ENCODE measurements around the gene CCR1. TPM values are rescaled to one million over a fixed set of nuclear protein-coding genes. Genes with fewer than 3 reads are reported as not detected.

CCR1 gene
- total RNA-seq, 4 donors from 2014 or later, result 0.77 to 9.1 (median 4.3) TPM

- no peaks in the 10 kb centered on the region for H3K27me3 ChIP-seq
- intact Hi-C loops (cut with DNase I; ENCODE audit: low total_unique reads), result no loop called here
- no peak for TF ChIP-seq POLR2A (IDR thresholded peaks at IDR 0.05)
- TF ChIP-seq, protein P1, sequence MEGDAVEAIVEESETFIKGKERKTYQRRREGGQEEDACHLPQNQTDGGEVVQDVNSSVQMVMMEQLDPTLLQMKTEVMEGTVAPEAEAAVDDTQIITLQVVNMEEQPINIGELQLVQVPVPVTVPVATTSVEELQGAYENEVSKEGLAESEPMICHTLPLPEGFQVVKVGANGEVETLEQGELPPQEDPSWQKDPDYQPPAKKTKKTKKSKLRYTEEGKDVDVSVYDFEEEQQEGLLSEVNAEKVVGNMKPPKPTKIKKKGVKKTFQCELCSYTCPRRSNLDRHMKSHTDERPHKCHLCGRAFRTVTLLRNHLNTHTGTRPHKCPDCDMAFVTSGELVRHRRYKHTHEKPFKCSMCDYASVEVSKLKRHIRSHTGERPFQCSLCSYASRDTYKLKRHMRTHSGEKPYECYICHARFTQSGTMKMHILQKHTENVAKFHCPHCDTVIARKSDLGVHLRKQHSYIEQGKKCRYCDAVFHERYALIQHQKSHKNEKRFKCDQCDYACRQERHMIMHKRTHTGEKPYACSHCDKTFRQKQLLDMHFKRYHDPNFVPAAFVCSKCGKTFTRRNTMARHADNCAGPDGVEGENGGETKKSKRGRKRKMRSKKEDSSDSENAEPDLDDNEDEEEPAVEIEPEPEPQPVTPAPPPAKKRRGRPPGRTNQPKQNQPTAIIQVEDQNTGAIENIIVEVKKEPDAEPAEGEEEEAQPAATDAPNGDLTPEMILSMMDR (IDR thresholded peaks at IDR 0.05), result no peak
- H3K4me1 ChIP-seq, result no peaks in the 10 kb centered on the region
- no peak overlapping the region for H3K4me3 ChIP-seq
- H3K36me3 ChIP-seq, result no peaks in the 10 kb centered on the region
- H3K27ac ChIP-seq, result no peak overlapping the region
- H3K9me3 ChIP-seq, result no peaks in the 10 kb centered on the region
- DNase-seq, result no peak
Observed at GRCh38 chr3:46188708-46189107, 19.4 kb downstream of the CCR1 start.

GRCh38 chr3:46187876-46188275 lies 20.2 kb downstream of the CCR1 start:
- Histone ChIP-seq H3K9me3 (no peaks in the 10 kb centered on the region), H3K36me3 (no peaks in the 10 kb centered on the region), H3K27ac (no peak overlapping the region), H3K4me3 (no peak overlapping the region), H3K27me3 (no peaks in the 10 kb centered on the region), H3K4me1 (no peaks in the 10 kb centered on the region)
- TF ChIP-seq, protein P1 (IDR thresholded peaks at IDR 0.05), result no peak
- TF ChIP-seq POLR2A (IDR thresholded peaks at IDR 0.05), result no peak
- DNase-seq, result no peak
- intact Hi-C loops (cut with DNase I; ENCODE audit: low total_unique reads), result no loop called here

DNA sequence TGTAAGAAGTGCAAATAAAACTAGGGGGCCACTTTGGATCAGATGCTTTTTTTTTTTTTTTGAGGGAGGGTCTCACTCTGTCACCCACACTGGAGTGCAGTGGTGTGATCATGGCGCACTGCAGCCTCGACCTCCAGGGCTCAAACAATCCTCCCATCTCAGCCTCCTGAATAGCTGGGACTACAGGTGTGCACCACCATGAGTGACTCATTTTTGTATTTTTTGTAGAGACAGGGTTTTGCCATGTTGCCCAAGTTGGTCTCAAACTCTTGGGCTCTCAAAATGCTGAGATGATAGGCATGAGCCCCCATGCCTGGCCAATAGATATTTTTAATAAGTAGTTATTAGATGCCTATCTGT lies 20.8 kb downstream of the CCR1 start:
- Histone ChIP-seq H3K4me3 (no peak overlapping the region), H3K27ac (no peak overlapping the region), H3K9me3 (no peaks in the 10 kb centered on the region), H3K36me3 (no peaks in the 10 kb centered on the region), H3K27me3 (no peaks in the 10 kb centered on the region), H3K4me1 (no peaks in the 10 kb centered on the region)
- TF ChIP-seq, protein P1 (IDR thresholded peaks at IDR 0.05), result no peak
- no peak for TF ChIP-seq POLR2A (IDR thresholded peaks at IDR 0.05)
- intact Hi-C loops (cut with DNase I; ENCODE audit: low total_unique reads), result no loop called here
- DNase-seq, result no peak

DNA sequence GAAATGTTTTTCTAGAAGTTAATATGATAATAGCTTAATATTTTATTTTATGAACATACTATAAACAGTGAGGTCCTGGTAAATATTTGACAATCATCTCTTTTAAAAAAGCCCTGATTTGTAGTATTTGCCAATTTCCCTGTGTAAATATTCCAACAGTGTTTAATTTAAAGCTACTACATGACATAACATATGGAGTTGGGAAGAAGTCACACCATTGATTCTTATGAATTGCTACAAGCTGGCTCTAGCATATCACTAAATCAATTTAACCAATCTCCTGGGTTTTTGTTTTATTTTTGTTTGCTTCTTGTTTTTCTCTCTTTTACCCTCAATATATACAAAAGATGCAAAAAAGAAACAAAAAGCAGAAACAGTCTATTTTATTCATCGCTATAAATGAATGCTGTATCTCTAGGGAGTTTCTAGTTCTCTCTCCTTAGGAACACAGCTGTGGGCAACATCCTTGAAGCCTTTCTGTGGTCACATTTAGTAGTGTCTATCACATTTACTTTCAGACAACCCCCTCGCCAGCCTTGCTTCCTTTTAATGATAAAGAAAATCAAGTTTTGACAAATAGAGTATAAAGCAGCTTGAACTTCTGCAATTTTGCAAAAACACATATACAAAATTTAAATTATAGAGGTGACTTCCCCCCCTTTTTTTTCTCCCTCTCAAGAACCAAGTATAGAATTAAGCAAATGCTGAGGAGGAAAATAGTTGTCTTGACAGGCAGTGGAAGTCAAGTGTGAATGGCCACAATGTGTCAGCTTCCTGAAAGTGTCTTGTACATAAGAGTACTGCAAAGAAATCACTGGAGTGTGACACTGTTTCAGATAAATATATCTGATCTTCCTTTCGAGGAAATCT lies 21.4 kb downstream of the CCR1 start:
- Histone ChIP-seq H3K4me3 (no peak overlapping the region), H3K36me3 (no peaks in the 10 kb centered on the region), H3K27ac (no peak overlapping the region), H3K4me1 (no peaks in the 10 kb centered on the region), H3K9me3 (no peaks in the 10 kb centered on the region), H3K27me3 (no peaks in the 10 kb centered on the region)
- intact Hi-C loops (cut with DNase I; ENCODE audit: low total_unique reads), result no loop called here
- DNase-seq, result no peak
- TF ChIP-seq, protein P1 (IDR thresholded peaks at IDR 0.05), result no peak
- TF ChIP-seq POLR2A (IDR thresholded peaks at IDR 0.05), result no peak

DNA sequence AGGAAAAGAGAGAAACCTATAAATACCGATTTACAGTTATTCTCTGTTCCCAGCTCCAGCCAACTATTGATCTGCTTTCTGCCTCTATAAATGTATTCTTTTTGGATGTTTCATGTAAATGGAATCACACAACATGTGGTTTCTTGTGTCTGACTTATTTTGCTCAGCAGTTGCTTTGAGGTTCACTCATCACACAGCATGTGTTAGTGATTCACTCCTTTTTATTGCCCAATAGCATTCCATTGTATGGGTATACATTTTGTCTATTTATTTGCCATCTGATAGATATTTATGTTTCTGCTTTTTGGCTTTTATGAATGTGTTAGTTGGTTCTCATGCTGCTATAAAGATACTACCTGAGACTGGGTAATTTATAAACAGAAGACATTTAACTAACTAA lies 23.6 kb downstream of the CCR1 start:
- TF ChIP-seq, protein P1 (IDR thresholded peaks at IDR 0.05), result no peak
- TF ChIP-seq POLR2A (IDR thresholded peaks at IDR 0.05), result no peak

More for the DNA sequence above, 23.6 kb downstream of the CCR1 start:
- H3K4me1 ChIP-seq, result no peaks in the 10 kb centered on the region
- H3K4me3 ChIP-seq, result no peak overlapping the region
- no peak for DNase-seq
- H3K27me3 ChIP-seq, result no peaks in the 10 kb centered on the region
- intact Hi-C loops (cut with DNase I; ENCODE audit: low total_unique reads), result no loop called here
- H3K27ac ChIP-seq, result no peak overlapping the region
- no peaks in the 10 kb centered on the region for H3K9me3 ChIP-seq
- no peaks in the 10 kb centered on the region for H3K36me3 ChIP-seq

Data from uterus (tissue), 4 donors.